HS-5 (cell line): ENCODE measurements around the gene ERC2.
"Not testable (repeated sequence)": the region's sequence is repeated elsewhere in the genome, so short reads cannot be mapped to it uniquely, and the experiment has no call there.

Experiments
- DNase-seq: peaks from one replicate; pipeline ENCODE4 v3.0.0-alpha.2; 2012; ENCODE audit warnings: low read depth

ERC2 gene

GRCh38 chr3:55880357-55880756, 587.9 kb downstream of the ERC2 start:
- DNase-seq = no peak

GRCh38 chr3:55879901-55880331, 588.4 kb downstream of the ERC2 start:
- DNase-seq = no peak

GRCh38 chr3:55877703-55878102, 590.6 kb downstream of the ERC2 start:
- no peak for DNase-seq

- DNase-seq = no peak
Measured at GRCh38 chr3:55876560-55876959, 591.7 kb downstream of the ERC2 start.

GRCh38 chr3:55875113-55875512, 593.2 kb downstream of the ERC2 start:
- no peak for DNase-seq

GRCh38 chr3:55873523-55874254, 594.6 kb downstream of the ERC2 start:
- DNase-seq = no peak

- DNase-seq = no peak
Measured at GRCh38 chr3:55870594-55870993, 597.7 kb downstream of the ERC2 start.

- no peak for DNase-seq
Measured at GRCh38 chr3:55868347-55868746, 599.9 kb downstream of the ERC2 start.

- DNase-seq = no peak
Measured at GRCh38 chr3:55863028-55863427, 605.2 kb downstream of the ERC2 start.

- no peak for DNase-seq
Measured at GRCh38 chr3:55860049-55860721, 608.1 kb downstream of the ERC2 start.

- no peak for DNase-seq
Measured at GRCh38 chr3:55859305-55859704, 609.0 kb downstream of the ERC2 start.

GRCh38 chr3:55858727-55859126, 609.5 kb downstream of the ERC2 start:
- no peak for DNase-seq

- no peak for DNase-seq
Measured at GRCh38 chr3:55858302-55858701, 610.0 kb downstream of the ERC2 start.

- no peak for DNase-seq
Measured at GRCh38 chr3:55857633-55858032, 610.6 kb downstream of the ERC2 start.

GRCh38 chr3:55855311-55855710, 613.0 kb downstream of the ERC2 start:
- no peak for DNase-seq

GRCh38 chr3:55854494-55854893, 613.8 kb downstream of the ERC2 start:
- DNase-seq = no peak

GRCh38 chr3:55852326-55852725, 615.9 kb downstream of the ERC2 start:
- DNase-seq = no peak

- no peak for DNase-seq
Measured at GRCh38 chr3:55842204-55842603, 626.1 kb downstream of the ERC2 start.

- DNase-seq = not testable (repeated sequence)
Measured at GRCh38 chr3:55831876-55832275, 636.4 kb downstream of the ERC2 start.

GRCh38 chr3:55828712-55829111, 639.6 kb downstream of the ERC2 start:
- no peak for DNase-seq

- no peak for DNase-seq
Measured at GRCh38 chr3:55827786-55828185, 640.5 kb downstream of the ERC2 start.

- no peak for DNase-seq
Measured at GRCh38 chr3:55826731-55827496, 641.4 kb downstream of the ERC2 start.

GRCh38 chr3:55826097-55826496, 642.2 kb downstream of the ERC2 start:
- no peak for DNase-seq
